GM23248 (cell line): ENCODE measurements around the gene TBXT.

Experiments used
- EZH2 ChIP-seq: fragments of 200-600 bp; sonication (generic); IDR thresholded peaks from 2 replicates; pipeline ENCODE4 v1.6.1; 2018; ENCODE audit warnings: antibody characterized with exemption, mild to moderate bottlenecking; ENCODE audit not compliant: insufficient read depth, poor library complexity, severe bottlenecking
- EZH2phosphoT487 ChIP-seq: fragments of 200-600 bp; sonication (generic); IDR thresholded peaks from 2 replicates; pipeline ENCODE4 v1.6.1; 2018; ENCODE audit warnings: antibody characterized with exemption, moderate library complexity, mild to moderate bottlenecking, low read depth; ENCODE audit not compliant: insufficient read depth

GRCh38 chr6:166195860-166196238 lies 28.2 kb upstream of the TBXT start:
- no peak for TF ChIP-seq EZH2
- no peak for TF ChIP-seq EZH2phosphoT487
